ENCODE data around the gene TAX1BP3. TPM values are rescaled to one million over a fixed set of nuclear protein-coding genes. Genes with fewer than 3 reads are reported as not detected.
A peak's percentile ranks its signal among the peaks of the same experiment; 100 is the strongest.
"Not testable (repeated sequence)": the region's sequence is repeated elsewhere in the genome, so short reads cannot be mapped to it uniquely, and the experiment has no call there.

TAX1BP3 gene
- total RNA-seq, 2 donors from 2014 or later: 212 to 227 TPM

GRCh38 chr17:3704931-3705717 lies 36.7 kb upstream of the TAX1BP3 start:
- no peak overlapping the region for H3K4me3 ChIP-seq
- TF ChIP-seq CTCF (IDR thresholded peaks at IDR 0.05): no peak
- H3K36me3 ChIP-seq: no peaks in the 10 kb centered on the region
- H3K9me3 ChIP-seq: no peaks in the 10 kb centered on the region
- no peak overlapping the region for H3K27ac ChIP-seq
- no peaks in the 10 kb centered on the region for H3K4me1 ChIP-seq
- H3K27me3 ChIP-seq: no peaks in the 10 kb centered on the region
- no peak for DNase-seq (ENCODE audit: low spot score)

- H3K4me1 ChIP-seq; DNase-seq (ENCODE audit: low spot score); H3K9me3 ChIP-seq; H3K27me3 ChIP-seq; H3K4me3 ChIP-seq; H3K27ac ChIP-seq; H3K36me3 ChIP-seq: not testable (repeated sequence)
Measured at GRCh38 chr17:3702041-3702539, 33.7 kb upstream of the TAX1BP3 start.

GRCh38 chr17:3699951-3700350 lies 31.6 kb upstream of the TAX1BP3 start:
- H3K27ac ChIP-seq: no peak overlapping the region
- H3K36me3 ChIP-seq: no peaks in the 10 kb centered on the region
- DNase-seq (ENCODE audit: low spot score): no peak
- peaks cover 0 to 8% of the 10 kb centered on the region in 2 donors for H3K27me3 ChIP-seq
- no peak overlapping the region for H3K4me3 ChIP-seq
- peaks cover 0 to 19% of the 10 kb centered on the region in 2 donors for H3K4me1 ChIP-seq
- H3K9me3 ChIP-seq: no peaks in the 10 kb centered on the region
- TF ChIP-seq CTCF (IDR thresholded peaks at IDR 0.05): no peak

GRCh38 chr17:3698139-3698538 lies 29.8 kb upstream of the TAX1BP3 start:
- peaks cover 0 to 24% of the 10 kb centered on the region in 2 donors for H3K4me1 ChIP-seq
- H3K4me3 ChIP-seq: no peak overlapping the region
- TF ChIP-seq CTCF (IDR thresholded peaks at IDR 0.05): no peak
- peaks cover 0 to 11% of the 10 kb centered on the region in 2 donors for H3K27me3 ChIP-seq
- H3K36me3 ChIP-seq: no peaks in the 10 kb centered on the region
- no peak overlapping the region for H3K27ac ChIP-seq
- DNase-seq (ENCODE audit: low spot score): no peak
- no peaks in the 10 kb centered on the region for H3K9me3 ChIP-seq

- no peak for TF ChIP-seq CTCF (IDR thresholded peaks at IDR 0.05)
- no peak for DNase-seq (ENCODE audit: low spot score)
- Histone ChIP-seq H3K36me3 (no peaks in the 10 kb centered on the region), H3K27me3 (peaks cover 0 to 11% of the 10 kb centered on the region in 2 donors), H3K4me3 (peak overlapping the region in 1 of 2 donors; percentile 56), H3K9me3 (no peaks in the 10 kb centered on the region), H3K4me1 (peaks cover 0 to 24% of the 10 kb centered on the region in 2 donors), H3K27ac (no peak overlapping the region)
Measured at GRCh38 chr17:3697103-3697476, 28.7 kb upstream of the TAX1BP3 start.

- peak within 1 kb of the TSS; percentile 45 to 56 for H3K4me3 ChIP-seq
- H3K27me3 ChIP-seq: peaks cover 0 to 11% of the 10 kb centered on the region in 2 donors
- H3K36me3 ChIP-seq: no peaks in the 10 kb centered on the region
- no peaks in the 10 kb centered on the region for H3K9me3 ChIP-seq
- peak within 1 kb of the TSS; percentile 66 to 80 for H3K27ac ChIP-seq
- H3K4me1 ChIP-seq: peaks cover 0 to 24% of the 10 kb centered on the region in 2 donors
- no peak for TF ChIP-seq CTCF (IDR thresholded peaks at IDR 0.05)
- DNase-seq (ENCODE audit: low spot score): no peak
Measured at GRCh38 chr17:3695723-3696411, 27.5 kb upstream of the TAX1BP3 start, which contains the start of gene P2RX5. Gene P2RX5, minus strand, starts transcription at chr17:3696155. Its CDS starts 150 bp downstream, at chr17:3696005.
